Activated CD8-positive, alpha-beta T cell treated with anti-CD3 and anti-CD28 coated beads, Interleukin-2, amount 10 ng/mL, durations not matched to agents 7 days and 5 days (primary cell): ENCODE data around the gene TBL2. TPM values are rescaled to one million over a fixed set of nuclear protein-coding genes. Genes with fewer than 3 reads are reported as not detected.
"Not testable (repeated sequence)": the region's sequence is repeated elsewhere in the genome, so short reads cannot be mapped to it uniquely, and the experiment has no call there.

ENCODE experiments used
- ATAC-seq: fragments of 150-1000 bp; cut with Tn5 transposase; one replicate; pipeline ENCODE4 v1.10.0; 2021; ENCODE audit warnings: moderate library complexity
- CTCF ChIA-PET: fragments of 350-600 bp; sonication (Branson Sonifier 250); formaldehyde crosslinking; loops from one replicate; lab custom pipeline; 2021; ENCODE audit warnings: antibody characterized with exemption; lab: Charles Lee
- POLR2A ChIA-PET: fragments of 350-600 bp; sonication (Branson Sonifier 250); formaldehyde crosslinking; loops from one replicate; lab custom pipeline; 2021; ENCODE audit warnings: antibody characterized with exemption; lab: Charles Lee
- DNase-seq: peaks from one replicate; pipeline ENCODE4 v3.0.0-alpha.2; 2020
- H3K27ac Mint-ChIP-seq: one replicate; pipeline ENCODE4 v1.8.0; 2021; ENCODE audit warnings: mild to moderate bottlenecking, mixed read lengths
- H3K27me3 Mint-ChIP-seq: one replicate; pipeline ENCODE4 v1.8.0; 2021; ENCODE audit warnings: low read depth, mixed read lengths
- H3K36me3 Mint-ChIP-seq: one replicate; pipeline ENCODE4 v1.8.0; 2021; ENCODE audit warnings: low read depth, mixed read lengths
- H3K4me1 Mint-ChIP-seq: one replicate; pipeline ENCODE4 v1.8.0; 2021; ENCODE audit warnings: low read depth, mixed read lengths
- H3K4me3 Mint-ChIP-seq: one replicate; pipeline ENCODE4 v1.8.0; 2021; ENCODE audit warnings: mild to moderate bottlenecking, mixed read lengths
- H3K9me3 Mint-ChIP-seq: one replicate; pipeline ENCODE4 v1.8.0; 2022; ENCODE audit warnings: mixed read lengths; ENCODE audit not compliant: insufficient read depth
- total RNA-seq, 2 experiments: library from RNA; stranded (reverse); gene quantifications; one replicate each; pipeline ENCODE4 v1.2.3, GENCODE V29; 2021

TBL2 gene
- total RNA-seq, 2 experiments from 2014 or later, result 26.1 to 26.4 TPM

DNA sequence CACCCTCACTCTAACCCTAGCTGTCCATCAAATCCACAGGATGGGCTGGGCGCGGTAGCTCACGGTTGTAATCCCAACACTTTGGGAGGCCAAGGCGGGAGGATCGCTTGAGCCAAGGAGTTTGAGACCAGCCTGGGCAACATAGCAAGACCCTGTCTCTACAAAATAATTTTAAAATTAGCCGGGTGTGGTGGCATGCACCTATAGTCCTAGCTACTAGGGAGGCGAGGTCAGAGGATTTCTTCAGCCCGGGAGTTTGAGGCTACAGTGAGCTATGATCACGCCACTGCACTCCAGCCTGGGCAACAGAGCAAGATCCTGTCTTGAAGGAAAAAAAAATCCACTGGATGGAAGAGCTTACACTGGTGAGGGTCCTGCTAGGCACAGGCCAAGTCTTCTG, 39.1 kb upstream of the TBL2 start:
- ATAC-seq, H3K27ac Mint-ChIP-seq, H3K4me1 Mint-ChIP-seq, H3K9me3 Mint-ChIP-seq, DNase-seq, POLR2A ChIA-PET, H3K4me3 Mint-ChIP-seq, H3K36me3 Mint-ChIP-seq: not testable (repeated sequence)
- H3K27me3 Mint-ChIP-seq, result peaks cover 26% of the 10 kb centered on the region
- CTCF ChIA-PET, result interaction anchor here (0.6 to 1.3 kb wide), 2 partner anchors 11 to 38 kb away, joined by 3 to 6 read pairs; no protein-coding TSS in a partner anchor

GRCh38 chr7:73615886-73616285, 37.5 kb upstream of the TBL2 start:
- no peaks in the 10 kb centered on the region for H3K4me1 Mint-ChIP-seq
- DNase-seq (no peak), ATAC-seq (no peak)
- ChIA-PET POLR2A (interaction anchor here (0.6 kb wide), 1 partner anchor 116 kb away, joined by 3 read pairs; no protein-coding TSS in a partner anchor), CTCF (interaction anchor here (1.8 kb wide), 1 partner anchor 9 kb away, joined by 9 read pairs; no protein-coding TSS in a partner anchor)
- H3K27me3 Mint-ChIP-seq, result peaks cover 17% of the 10 kb centered on the region
- no peak overlapping the region for H3K4me3 Mint-ChIP-seq
- H3K36me3 Mint-ChIP-seq, result no peaks in the 10 kb centered on the region
- H3K27ac Mint-ChIP-seq, result no peak overlapping the region
- H3K9me3 Mint-ChIP-seq, result no peaks in the 10 kb centered on the region

GRCh38 chr7:73614937-73615336, 36.6 kb upstream of the TBL2 start:
- H3K36me3 Mint-ChIP-seq, DNase-seq, POLR2A ChIA-PET, H3K4me1 Mint-ChIP-seq, H3K27ac Mint-ChIP-seq, ATAC-seq, H3K4me3 Mint-ChIP-seq, H3K9me3 Mint-ChIP-seq: not testable (repeated sequence)
- peaks cover 21% of the 10 kb centered on the region for H3K27me3 Mint-ChIP-seq
- CTCF ChIA-PET, result interaction anchor here (1.0 to 1.8 kb wide), 2 partner anchors 8 to 110 kb away, joined by 3 to 9 read pairs; no protein-coding TSS in a partner anchor

- POLR2A ChIA-PET, result no interaction called here
- no peak for ATAC-seq
- H3K9me3 Mint-ChIP-seq, result no peaks in the 10 kb centered on the region
- H3K4me3 Mint-ChIP-seq, result no peak overlapping the region
- CTCF ChIA-PET, result interaction anchor here (0.9 to 1.8 kb wide), 3 partner anchors 7 to 121 kb away, joined by 3 to 9 read pairs (median 4); no protein-coding TSS in a partner anchor
- no peaks in the 10 kb centered on the region for H3K4me1 Mint-ChIP-seq
- H3K27me3 Mint-ChIP-seq, result peaks cover 22% of the 10 kb centered on the region
- H3K27ac Mint-ChIP-seq, result no peak overlapping the region
- DNase-seq, result no peak
- no peaks in the 10 kb centered on the region for H3K36me3 Mint-ChIP-seq
These were observed 35.8 kb upstream of the TBL2 start for GRCh38 chr7:73613954-73614735.

GRCh38 chr7:73612598-73613269, 34.4 kb upstream of the TBL2 start:
- H3K36me3 Mint-ChIP-seq, result no peaks in the 10 kb centered on the region
- H3K27me3 Mint-ChIP-seq, result peaks cover 19% of the 10 kb centered on the region
- no peak overlapping the region for H3K27ac Mint-ChIP-seq
- no peaks in the 10 kb centered on the region for H3K9me3 Mint-ChIP-seq
- POLR2A ChIA-PET, result no interaction called here
- no peak for DNase-seq
- no peak for ATAC-seq
- H3K4me1 Mint-ChIP-seq, result no peaks in the 10 kb centered on the region
- no peak overlapping the region for H3K4me3 Mint-ChIP-seq
- CTCF ChIA-PET, result interaction anchor here (1.1 kb wide), 1 partner anchor 242 kb away, joined by 3 read pairs; no protein-coding TSS in a partner anchor

DNA sequence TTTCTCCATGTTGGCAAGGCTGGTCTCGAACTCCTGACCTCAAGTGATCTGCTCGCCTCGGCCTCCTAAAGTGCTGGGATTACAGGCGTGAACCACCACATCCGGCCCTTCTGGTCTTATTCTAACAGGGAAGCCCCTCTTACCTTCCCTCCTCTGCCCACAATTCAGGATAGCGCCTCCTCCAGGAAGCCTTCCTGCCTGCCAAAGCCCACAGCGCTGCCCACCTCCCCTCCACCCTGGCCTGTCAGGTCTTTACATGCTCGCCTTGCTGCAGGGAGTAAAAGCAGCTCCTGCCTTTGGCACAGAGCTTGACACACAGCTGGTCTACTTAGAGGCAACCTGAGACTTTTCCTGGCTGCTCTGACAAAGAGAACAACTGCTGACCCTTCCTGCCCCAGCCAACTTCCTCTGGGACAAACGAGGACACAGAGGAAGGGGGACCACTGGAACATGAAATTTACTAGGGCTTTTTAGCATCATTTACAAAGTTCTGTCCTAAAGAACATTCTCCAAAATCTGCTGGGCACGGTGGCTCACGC, 32.7 kb upstream of the TBL2 start:
- ChIA-PET CTCF (interaction anchor here (0.9 kb wide), 1 partner anchor 18 kb away, joined by 3 read pairs; no protein-coding TSS in a partner anchor), POLR2A (no interaction called here)
- Mint-ChIP-seq H3K4me1 (peaks cover 3% of the 10 kb centered on the region), H3K27ac (no peak overlapping the region), H3K4me3 (no peak overlapping the region), H3K36me3 (no peaks in the 10 kb centered on the region), H3K27me3 (peaks cover 23% of the 10 kb centered on the region), H3K9me3 (no peaks in the 10 kb centered on the region)
- no peak for DNase-seq
- no peak for ATAC-seq

DNA sequence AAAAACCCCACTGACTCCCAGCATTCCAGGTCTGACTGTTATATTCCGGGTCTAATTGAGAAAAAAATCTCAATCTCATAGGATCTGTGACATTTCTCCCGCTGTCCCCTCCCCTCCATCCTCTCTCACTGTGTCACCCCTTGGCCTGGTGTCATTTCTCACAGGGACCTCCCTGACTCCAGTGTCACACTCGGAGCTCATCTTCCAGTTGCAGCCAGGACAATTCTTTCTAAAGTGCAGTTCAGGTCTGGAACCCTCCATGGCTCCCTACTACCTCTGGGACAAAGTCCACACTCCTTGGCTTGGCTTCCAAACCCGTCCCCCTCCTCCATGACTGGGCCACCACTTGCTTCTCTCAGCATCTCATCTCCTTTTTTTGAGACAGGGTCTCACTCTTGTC, 31.7 kb upstream of the TBL2 start:
- peaks cover 3% of the 10 kb centered on the region for H3K4me1 Mint-ChIP-seq
- no peak overlapping the region for H3K4me3 Mint-ChIP-seq
- H3K27me3 Mint-ChIP-seq, result peaks cover 23% of the 10 kb centered on the region
- ATAC-seq, result no peak
- POLR2A ChIA-PET, result no interaction called here
- H3K27ac Mint-ChIP-seq, result no peak overlapping the region
- H3K9me3 Mint-ChIP-seq, result no peaks in the 10 kb centered on the region
- CTCF ChIA-PET, result interaction anchor here (1.0 to 6.8 kb wide), 3 partner anchors 96 to 125 kb away, joined by 3 to 115 read pairs (median 5); partner anchors contain the start of gene ABHD11
- DNase-seq, result no peak
- no peaks in the 10 kb centered on the region for H3K36me3 Mint-ChIP-seq

GRCh38 chr7:73607692-73607983, 29.3 kb upstream of the TBL2 start:
- peaks cover 12% of the 10 kb centered on the region for H3K27me3 Mint-ChIP-seq
- CTCF ChIA-PET, result interaction anchor here (1.0 to 6.8 kb wide), 22 partner anchors 8 to 780 kb away, joined by 3 to 115 read pairs (median 6); partner anchors contain the start of genes ABHD11, MLXIPL, STX1A and TYW1B
- H3K4me1 Mint-ChIP-seq, ATAC-seq, H3K9me3 Mint-ChIP-seq, H3K36me3 Mint-ChIP-seq, DNase-seq, H3K4me3 Mint-ChIP-seq, H3K27ac Mint-ChIP-seq: not testable (repeated sequence)
- POLR2A ChIA-PET, result interaction anchor here (1.4 kb wide), 1 partner anchor 14 kb away, joined by 3 read pairs; no protein-coding TSS in a partner anchor

DNA sequence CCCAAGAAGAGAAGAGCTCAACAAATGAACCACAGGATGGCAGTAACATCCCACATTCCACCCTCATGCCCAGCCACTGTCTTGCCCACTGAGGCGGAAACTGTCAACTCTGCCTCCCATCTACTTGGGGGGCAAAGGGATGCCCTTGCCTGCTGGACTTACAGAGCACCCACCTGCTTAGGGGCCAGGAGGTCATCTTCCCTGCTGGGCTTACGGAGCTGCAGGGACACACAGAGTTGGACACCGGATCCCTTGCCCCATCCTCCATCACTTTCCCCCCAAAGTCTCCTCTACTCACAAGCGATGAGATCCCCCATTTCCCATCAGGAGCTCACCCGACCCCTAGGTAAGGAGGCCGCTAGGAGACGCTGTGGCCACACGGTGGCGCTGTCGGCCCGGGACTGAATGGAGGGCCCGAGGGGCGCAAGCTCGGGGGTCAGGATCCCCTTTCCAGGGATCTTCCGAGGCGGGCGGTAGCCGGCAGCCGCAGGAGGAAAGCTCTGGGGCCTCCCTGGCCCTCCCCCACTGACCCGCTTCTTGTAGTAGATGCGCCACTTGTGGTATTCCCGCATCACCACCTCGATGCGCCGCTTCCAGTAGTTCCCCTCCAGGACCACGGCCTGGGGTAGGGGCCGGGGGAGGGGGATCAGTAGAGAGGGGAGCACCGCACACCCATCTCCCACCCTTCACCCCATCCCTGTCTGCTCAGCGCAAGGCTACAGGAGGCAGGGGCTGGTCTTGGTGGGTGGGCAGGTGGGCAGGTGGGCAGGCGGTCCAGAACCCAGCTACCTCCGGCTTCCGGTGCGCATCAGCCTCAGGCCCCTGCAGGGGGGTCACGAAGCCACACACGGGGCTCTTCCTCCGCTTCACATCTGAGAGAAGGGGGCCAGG, 28.7 kb upstream of the TBL2 start:
- ChIA-PET CTCF (interaction anchor here (0.5 to 6.8 kb wide), 45 partner anchors 8 to 779 kb away, joined by 3 to 115 read pairs (median 4); partner anchors contain the start of genes ABHD11, BAZ1B, MLXIPL and STX1A), POLR2A (interaction anchor here (1.4 kb wide), 1 partner anchor 14 kb away, joined by 3 read pairs; no protein-coding TSS in a partner anchor)
- H3K36me3 Mint-ChIP-seq, result no peaks in the 10 kb centered on the region
- DNase-seq, result peak; percentile 71
- no peak overlapping the region for H3K4me3 Mint-ChIP-seq
- H3K27ac Mint-ChIP-seq, result no peak overlapping the region
- H3K9me3 Mint-ChIP-seq, result no peaks in the 10 kb centered on the region
- peaks cover 3% of the 10 kb centered on the region for H3K4me1 Mint-ChIP-seq
- H3K27me3 Mint-ChIP-seq, result peaks cover 11% of the 10 kb centered on the region
- peak; percentile 83 for ATAC-seq

- Mint-ChIP-seq H3K27me3 (peaks cover 11% of the 10 kb centered on the region), H3K9me3 (no peaks in the 10 kb centered on the region), H3K4me3 (no peak overlapping the region), H3K4me1 (peaks cover 3% of the 10 kb centered on the region), H3K36me3 (no peaks in the 10 kb centered on the region), H3K27ac (no peak overlapping the region)
- ChIA-PET POLR2A (no interaction called here), CTCF (interaction anchor here (0.6 to 6.8 kb wide), 13 partner anchors 10 to 249 kb away, joined by 3 to 115 read pairs (median 9); partner anchors contain the start of genes ABHD11 and STX1A)
- DNase-seq (no peak), ATAC-seq (no peak)
These were observed 27.3 kb upstream of the TBL2 start for GRCh38 chr7:73605601-73606220.
